ENCODE measurements around the gene MTARC2. TPM values are rescaled to one million over a fixed set of nuclear protein-coding genes. Genes with fewer than 3 reads are reported as not detected.

Gene MTARC2
- total RNA-seq, 1 experiment from 2014 or later = not detected

- no peak for TF ChIP-seq EZH2 (IDR thresholded peaks at IDR 0.05; ENCODE audit: borderline replicate concordance, low read depth, low read length, poor library complexity, severe bottlenecking)
- TF ChIP-seq, protein P1, sequence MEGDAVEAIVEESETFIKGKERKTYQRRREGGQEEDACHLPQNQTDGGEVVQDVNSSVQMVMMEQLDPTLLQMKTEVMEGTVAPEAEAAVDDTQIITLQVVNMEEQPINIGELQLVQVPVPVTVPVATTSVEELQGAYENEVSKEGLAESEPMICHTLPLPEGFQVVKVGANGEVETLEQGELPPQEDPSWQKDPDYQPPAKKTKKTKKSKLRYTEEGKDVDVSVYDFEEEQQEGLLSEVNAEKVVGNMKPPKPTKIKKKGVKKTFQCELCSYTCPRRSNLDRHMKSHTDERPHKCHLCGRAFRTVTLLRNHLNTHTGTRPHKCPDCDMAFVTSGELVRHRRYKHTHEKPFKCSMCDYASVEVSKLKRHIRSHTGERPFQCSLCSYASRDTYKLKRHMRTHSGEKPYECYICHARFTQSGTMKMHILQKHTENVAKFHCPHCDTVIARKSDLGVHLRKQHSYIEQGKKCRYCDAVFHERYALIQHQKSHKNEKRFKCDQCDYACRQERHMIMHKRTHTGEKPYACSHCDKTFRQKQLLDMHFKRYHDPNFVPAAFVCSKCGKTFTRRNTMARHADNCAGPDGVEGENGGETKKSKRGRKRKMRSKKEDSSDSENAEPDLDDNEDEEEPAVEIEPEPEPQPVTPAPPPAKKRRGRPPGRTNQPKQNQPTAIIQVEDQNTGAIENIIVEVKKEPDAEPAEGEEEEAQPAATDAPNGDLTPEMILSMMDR (conservative IDR thresholded peaks at IDR 0.05; ENCODE audit: low read depth, low read length) = no peak
- Histone ChIP-seq H3K27me3 (replicated peaks; ENCODE audit: insufficient read depth, low read depth, low read length, poor library complexity) (peaks cover 4% of the 10 kb centered on the region), H3K27ac (ENCODE audit: low read depth, low read length, poor library complexity, severe bottlenecking) (no peak overlapping the region), H3K36me3 (ENCODE audit: insufficient read depth, low read length, poor library complexity, severe bottlenecking) (no peaks in the 10 kb centered on the region), H3K4me1 (ENCODE audit: insufficient read depth, low read length, poor library complexity, severe bottlenecking) (no peaks in the 10 kb centered on the region), H3K9me3 (ENCODE audit: low read depth, low read length, poor library complexity, severe bottlenecking) (no peaks in the 10 kb centered on the region), H3K4me3 (ENCODE audit: low read depth, low read length, poor library complexity, severe bottlenecking) (no peak overlapping the region)
- POLR2A ChIA-PET (ENCODE audit: low non-redundant PET) = no interaction called here
- no peak for DNase-seq (ENCODE audit: low spot score)
- intact Hi-C loops (cut with micrococcal nuclease; ENCODE audit: unreplicated experiment) = no loop called here
- BruUV-seq (replicated peaks) = no TSS peak
- CTCF ChIA-PET = no interaction called here
Measured at GRCh38 chr1:220755309-220755708, 7.2 kb downstream of the MTARC2 start.

GRCh38 chr1:220757441-220757840 lies 9.3 kb downstream of the MTARC2 start:
- BruUV-seq (replicated peaks) = no TSS peak
- Histone ChIP-seq H3K27me3 (replicated peaks; ENCODE audit: insufficient read depth, low read depth, low read length, poor library complexity) (no peaks in the 10 kb centered on the region), H3K4me1 (ENCODE audit: insufficient read depth, low read length, poor library complexity, severe bottlenecking) (no peaks in the 10 kb centered on the region), H3K4me3 (ENCODE audit: low read depth, low read length, poor library complexity, severe bottlenecking) (no peak overlapping the region), H3K9me3 (ENCODE audit: low read depth, low read length, poor library complexity, severe bottlenecking) (no peaks in the 10 kb centered on the region), H3K36me3 (ENCODE audit: insufficient read depth, low read length, poor library complexity, severe bottlenecking) (no peaks in the 10 kb centered on the region), H3K27ac (ENCODE audit: low read depth, low read length, poor library complexity, severe bottlenecking) (no peak overlapping the region)
- DNase-seq (ENCODE audit: low spot score) = no peak
- TF ChIP-seq, protein P1 (conservative IDR thresholded peaks at IDR 0.05; ENCODE audit: low read depth, low read length) = no peak
- TF ChIP-seq EZH2 (IDR thresholded peaks at IDR 0.05; ENCODE audit: borderline replicate concordance, low read depth, low read length, poor library complexity, severe bottlenecking) = no peak
- intact Hi-C loops (cut with micrococcal nuclease; ENCODE audit: unreplicated experiment) = no loop called here
- POLR2A ChIA-PET (ENCODE audit: low non-redundant PET) = no interaction called here
- CTCF ChIA-PET = no interaction called here

- Histone ChIP-seq H3K9me3 (ENCODE audit: low read depth, low read length, poor library complexity, severe bottlenecking) (no peaks in the 10 kb centered on the region), H3K4me3 (ENCODE audit: low read depth, low read length, poor library complexity, severe bottlenecking) (no peak overlapping the region), H3K27me3 (replicated peaks; ENCODE audit: insufficient read depth, low read depth, low read length, poor library complexity) (no peaks in the 10 kb centered on the region), H3K27ac (ENCODE audit: low read depth, low read length, poor library complexity, severe bottlenecking) (no peak overlapping the region), H3K4me1 (ENCODE audit: insufficient read depth, low read length, poor library complexity, severe bottlenecking) (no peaks in the 10 kb centered on the region), H3K36me3 (ENCODE audit: insufficient read depth, low read length, poor library complexity, severe bottlenecking) (no peaks in the 10 kb centered on the region)
- ChIA-PET CTCF (no interaction called here), POLR2A (ENCODE audit: low non-redundant PET) (no interaction called here)
- no peak for TF ChIP-seq EZH2 (IDR thresholded peaks at IDR 0.05; ENCODE audit: borderline replicate concordance, low read depth, low read length, poor library complexity, severe bottlenecking)
- TF ChIP-seq, protein P1 (conservative IDR thresholded peaks at IDR 0.05; ENCODE audit: low read depth, low read length) = no peak
- BruUV-seq (replicated peaks) = no TSS peak
- intact Hi-C loops (cut with micrococcal nuclease; ENCODE audit: unreplicated experiment) = no loop called here
- no peak for DNase-seq (ENCODE audit: low spot score)
Measured at GRCh38 chr1:220759147-220759546, 11.0 kb downstream of the MTARC2 start.
